Measurements from ENCODE around the gene DACT3.

DNA sequence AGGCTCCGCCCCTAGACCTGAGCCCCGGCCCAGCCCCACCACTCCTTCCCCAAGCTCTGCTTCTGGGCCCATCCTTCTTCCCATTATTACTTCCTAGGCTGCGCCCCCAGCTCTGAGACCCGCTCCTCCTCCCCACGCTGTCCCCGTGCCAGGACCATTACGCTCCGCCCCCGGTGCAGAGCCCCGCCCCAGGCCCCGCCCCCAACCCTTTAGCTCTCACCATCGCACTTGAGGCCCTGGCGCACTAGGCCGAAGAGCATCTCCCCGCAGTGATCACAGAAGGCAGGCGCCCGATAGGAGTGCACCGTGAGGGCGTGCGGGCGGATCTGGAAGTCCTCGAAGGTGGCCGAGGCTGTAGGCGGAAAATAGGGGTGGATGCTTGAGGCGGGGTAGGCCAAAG, 49.7 kb upstream of the DACT3 start:
- TF ChIP-seq CHD2 (IDR thresholded peaks at IDR 0.05; ENCODE audit: low read length, partially characterized antibody) (no peak), EZH2phosphoT487 (IDR thresholded peaks at IDR 0.05; ENCODE audit: borderline replicate concordance, low read depth) (no peak), NFIC (IDR thresholded peaks at IDR 0.05; ENCODE audit: borderline replicate concordance) (no peak), EP300 (IDR thresholded peaks at IDR 0.05; ENCODE audit: borderline replicate concordance in 1 of 2, low read depth in 1 of 2, low read length in 1 of 2) (no peak), NRF1 (IDR thresholded peaks at IDR 0.05; ENCODE audit: low read depth, low read length) (no peak), POLR2AphosphoS5 (IDR thresholded peaks at IDR 0.05; ENCODE audit: low read depth, low read length) (no peak), FOXM1 (IDR thresholded peaks at IDR 0.05; ENCODE audit: low read depth) (no peak), YY1 (IDR thresholded peaks at IDR 0.05; ENCODE audit: low read depth) (no peak)
- TF ChIP-seq, protein P1, sequence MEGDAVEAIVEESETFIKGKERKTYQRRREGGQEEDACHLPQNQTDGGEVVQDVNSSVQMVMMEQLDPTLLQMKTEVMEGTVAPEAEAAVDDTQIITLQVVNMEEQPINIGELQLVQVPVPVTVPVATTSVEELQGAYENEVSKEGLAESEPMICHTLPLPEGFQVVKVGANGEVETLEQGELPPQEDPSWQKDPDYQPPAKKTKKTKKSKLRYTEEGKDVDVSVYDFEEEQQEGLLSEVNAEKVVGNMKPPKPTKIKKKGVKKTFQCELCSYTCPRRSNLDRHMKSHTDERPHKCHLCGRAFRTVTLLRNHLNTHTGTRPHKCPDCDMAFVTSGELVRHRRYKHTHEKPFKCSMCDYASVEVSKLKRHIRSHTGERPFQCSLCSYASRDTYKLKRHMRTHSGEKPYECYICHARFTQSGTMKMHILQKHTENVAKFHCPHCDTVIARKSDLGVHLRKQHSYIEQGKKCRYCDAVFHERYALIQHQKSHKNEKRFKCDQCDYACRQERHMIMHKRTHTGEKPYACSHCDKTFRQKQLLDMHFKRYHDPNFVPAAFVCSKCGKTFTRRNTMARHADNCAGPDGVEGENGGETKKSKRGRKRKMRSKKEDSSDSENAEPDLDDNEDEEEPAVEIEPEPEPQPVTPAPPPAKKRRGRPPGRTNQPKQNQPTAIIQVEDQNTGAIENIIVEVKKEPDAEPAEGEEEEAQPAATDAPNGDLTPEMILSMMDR (IDR thresholded peaks at IDR 0.05): no peak
- TF ChIP-seq, protein P2, sequence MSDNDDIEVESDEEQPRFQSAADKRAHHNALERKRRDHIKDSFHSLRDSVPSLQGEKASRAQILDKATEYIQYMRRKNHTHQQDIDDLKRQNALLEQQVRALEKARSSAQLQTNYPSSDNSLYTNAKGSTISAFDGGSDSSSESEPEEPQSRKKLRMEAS (IDR thresholded peaks at IDR 0.05; ENCODE audit: low read depth): no peak
- TF ChIP-seq, protein P3, sequence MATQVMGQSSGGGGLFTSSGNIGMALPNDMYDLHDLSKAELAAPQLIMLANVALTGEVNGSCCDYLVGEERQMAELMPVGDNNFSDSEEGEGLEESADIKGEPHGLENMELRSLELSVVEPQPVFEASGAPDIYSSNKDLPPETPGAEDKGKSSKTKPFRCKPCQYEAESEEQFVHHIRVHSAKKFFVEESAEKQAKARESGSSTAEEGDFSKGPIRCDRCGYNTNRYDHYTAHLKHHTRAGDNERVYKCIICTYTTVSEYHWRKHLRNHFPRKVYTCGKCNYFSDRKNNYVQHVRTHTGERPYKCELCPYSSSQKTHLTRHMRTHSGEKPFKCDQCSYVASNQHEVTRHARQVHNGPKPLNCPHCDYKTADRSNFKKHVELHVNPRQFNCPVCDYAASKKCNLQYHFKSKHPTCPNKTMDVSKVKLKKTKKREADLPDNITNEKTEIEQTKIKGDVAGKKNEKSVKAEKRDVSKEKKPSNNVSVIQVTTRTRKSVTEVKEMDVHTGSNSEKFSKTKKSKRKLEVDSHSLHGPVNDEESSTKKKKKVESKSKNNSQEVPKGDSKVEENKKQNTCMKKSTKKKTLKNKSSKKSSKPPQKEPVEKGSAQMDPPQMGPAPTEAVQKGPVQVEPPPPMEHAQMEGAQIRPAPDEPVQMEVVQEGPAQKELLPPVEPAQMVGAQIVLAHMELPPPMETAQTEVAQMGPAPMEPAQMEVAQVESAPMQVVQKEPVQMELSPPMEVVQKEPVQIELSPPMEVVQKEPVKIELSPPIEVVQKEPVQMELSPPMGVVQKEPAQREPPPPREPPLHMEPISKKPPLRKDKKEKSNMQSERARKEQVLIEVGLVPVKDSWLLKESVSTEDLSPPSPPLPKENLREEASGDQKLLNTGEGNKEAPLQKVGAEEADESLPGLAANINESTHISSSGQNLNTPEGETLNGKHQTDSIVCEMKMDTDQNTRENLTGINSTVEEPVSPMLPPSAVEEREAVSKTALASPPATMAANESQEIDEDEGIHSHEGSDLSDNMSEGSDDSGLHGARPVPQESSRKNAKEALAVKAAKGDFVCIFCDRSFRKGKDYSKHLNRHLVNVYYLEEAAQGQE (IDR thresholded peaks at IDR 0.05; ENCODE audit: low read depth, low read length): no peak
- TF ChIP-seq, protein P4, sequence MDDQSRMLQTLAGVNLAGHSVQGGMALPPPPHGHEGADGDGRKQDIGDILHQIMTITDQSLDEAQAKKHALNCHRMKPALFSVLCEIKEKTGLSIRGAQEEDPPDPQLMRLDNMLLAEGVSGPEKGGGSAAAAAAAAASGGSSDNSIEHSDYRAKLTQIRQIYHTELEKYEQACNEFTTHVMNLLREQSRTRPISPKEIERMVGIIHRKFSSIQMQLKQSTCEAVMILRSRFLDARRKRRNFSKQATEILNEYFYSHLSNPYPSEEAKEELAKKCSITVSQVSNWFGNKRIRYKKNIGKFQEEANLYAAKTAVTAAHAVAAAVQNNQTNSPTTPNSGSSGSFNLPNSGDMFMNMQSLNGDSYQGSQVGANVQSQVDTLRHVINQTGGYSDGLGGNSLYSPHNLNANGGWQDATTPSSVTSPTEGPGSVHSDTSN (IDR thresholded peaks at IDR 0.05): no peak

All from SK-N-SH (cell line).